GM12872 (cell line): ENCODE data around the gene BCAS1.

Source experiments
- TF ChIP-seq, protein P1 (sequence below): IDR thresholded peaks from 3 replicates; pipeline ENCODE4 v1.5.1; 2011; ENCODE audit warnings: low read depth, mild to moderate bottlenecking, low read length, moderate library complexity; ENCODE audit not compliant: insufficient read depth

Gene BCAS1

DNA sequence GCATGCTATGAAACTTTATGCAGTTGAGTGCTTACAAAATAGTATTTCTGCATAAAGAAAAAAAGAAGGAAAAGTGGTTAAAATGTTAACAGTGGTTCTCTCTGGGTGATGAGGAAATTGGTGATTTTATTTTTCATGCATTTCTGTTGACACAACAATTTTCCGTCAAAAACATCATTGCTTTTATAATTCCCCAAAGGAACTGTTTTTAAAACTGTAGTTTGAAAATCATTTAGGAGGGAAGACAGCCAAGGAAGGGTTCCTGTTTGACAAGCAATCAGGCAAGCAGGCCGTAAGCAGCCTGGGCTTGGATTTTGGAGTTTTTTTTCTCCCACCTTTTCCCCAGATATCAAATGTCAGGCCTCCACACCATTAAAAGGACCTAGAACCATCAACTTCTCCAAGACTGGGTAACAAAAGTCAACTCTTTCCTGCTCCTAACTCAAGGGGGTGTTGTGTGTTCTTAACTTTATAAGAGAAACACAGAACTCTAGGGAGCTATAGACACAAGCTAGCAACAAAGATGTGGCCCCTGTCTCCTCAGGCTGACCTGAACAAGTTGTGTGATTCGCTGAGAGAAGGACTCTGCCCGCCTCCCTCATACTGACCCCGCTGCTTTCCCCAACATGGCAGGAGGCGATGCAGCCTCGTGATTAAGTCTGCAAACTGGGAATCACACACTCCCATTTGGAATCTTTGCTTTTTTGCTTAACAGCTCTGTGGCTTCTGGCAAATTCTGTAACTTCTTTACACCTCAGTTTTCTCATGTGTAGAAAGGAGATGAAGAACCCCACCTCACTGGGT is 146.6 kb downstream of the BCAS1 start:
- TF ChIP-seq, protein P1, sequence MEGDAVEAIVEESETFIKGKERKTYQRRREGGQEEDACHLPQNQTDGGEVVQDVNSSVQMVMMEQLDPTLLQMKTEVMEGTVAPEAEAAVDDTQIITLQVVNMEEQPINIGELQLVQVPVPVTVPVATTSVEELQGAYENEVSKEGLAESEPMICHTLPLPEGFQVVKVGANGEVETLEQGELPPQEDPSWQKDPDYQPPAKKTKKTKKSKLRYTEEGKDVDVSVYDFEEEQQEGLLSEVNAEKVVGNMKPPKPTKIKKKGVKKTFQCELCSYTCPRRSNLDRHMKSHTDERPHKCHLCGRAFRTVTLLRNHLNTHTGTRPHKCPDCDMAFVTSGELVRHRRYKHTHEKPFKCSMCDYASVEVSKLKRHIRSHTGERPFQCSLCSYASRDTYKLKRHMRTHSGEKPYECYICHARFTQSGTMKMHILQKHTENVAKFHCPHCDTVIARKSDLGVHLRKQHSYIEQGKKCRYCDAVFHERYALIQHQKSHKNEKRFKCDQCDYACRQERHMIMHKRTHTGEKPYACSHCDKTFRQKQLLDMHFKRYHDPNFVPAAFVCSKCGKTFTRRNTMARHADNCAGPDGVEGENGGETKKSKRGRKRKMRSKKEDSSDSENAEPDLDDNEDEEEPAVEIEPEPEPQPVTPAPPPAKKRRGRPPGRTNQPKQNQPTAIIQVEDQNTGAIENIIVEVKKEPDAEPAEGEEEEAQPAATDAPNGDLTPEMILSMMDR = no peak

DNA sequence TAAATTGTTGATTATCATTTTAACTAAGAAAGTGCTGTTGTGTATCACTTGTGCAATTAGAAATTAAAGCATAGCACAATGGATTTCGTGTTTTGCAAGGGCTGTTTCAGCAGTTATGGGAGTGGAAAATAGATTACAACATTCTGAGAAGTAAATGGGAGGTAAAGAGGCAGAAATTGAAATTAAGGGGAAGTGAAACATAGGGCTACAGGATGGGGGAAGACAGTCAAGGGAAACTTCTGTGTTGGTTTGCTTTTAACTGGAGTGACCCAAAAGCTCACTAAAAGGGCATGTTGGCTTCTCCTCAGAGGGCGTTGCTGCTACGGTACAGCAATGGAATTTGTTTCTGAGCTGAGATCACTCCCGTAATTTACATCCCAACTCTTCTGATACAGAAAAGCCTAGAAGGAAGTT is 147.5 kb downstream of the BCAS1 start:
- TF ChIP-seq, protein P1 = no peak

DNA sequence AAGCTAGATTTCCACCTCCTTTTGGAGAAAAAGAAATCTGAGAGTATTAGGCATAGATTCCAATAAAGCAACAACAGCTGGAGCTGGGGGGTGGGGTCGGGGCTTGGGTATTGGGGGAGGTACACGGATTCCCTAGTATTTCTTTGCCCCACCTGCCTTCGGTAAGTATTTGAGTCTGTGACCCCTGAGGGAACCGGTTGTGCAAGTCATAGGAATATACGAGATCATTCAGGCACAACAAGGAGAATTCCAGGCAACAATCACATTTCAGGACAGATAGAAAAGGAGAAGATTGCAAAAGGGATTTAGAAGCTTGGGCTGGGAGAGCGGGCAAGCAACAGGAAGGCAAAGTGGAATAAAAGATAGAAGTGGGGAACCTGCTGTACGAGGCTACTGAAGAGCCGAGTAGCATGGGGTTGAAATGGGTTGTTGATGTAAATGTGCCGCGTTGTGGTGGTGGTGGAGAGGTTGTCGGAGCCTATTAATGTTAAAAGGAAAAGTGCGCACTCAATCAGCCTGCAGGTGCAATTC is 148.9 kb downstream of the BCAS1 start:
- TF ChIP-seq, protein P1 = no peak

DNA sequence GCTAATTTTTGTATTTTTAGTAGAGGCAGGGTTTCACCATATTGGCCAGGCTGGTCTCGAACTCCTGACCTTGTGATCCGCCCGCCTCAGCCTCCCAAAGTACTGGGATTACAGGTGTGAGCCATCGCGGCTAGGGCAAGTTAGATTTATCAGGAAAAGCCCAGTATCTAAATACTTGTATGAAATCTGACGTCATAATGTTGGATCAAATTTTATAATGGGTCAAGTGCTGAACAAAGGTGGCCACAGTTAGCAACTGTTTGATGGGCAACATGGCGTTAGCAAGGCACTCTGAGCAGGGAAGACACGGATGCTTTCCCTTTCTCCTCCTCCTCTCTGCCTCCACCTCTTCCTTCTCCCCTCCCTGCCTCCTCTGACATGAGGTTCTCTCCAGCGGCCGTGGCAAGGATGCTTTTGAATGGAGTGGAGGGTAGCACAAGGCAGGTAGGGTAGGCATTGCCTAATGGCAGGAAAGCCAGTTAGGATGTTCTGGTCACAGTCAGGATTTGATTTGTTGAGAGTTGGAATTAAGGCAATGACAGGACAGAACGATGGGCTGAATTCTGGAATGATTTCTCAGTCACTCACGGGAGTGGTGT is 149.6 kb downstream of the BCAS1 start:
- TF ChIP-seq, protein P1 = no peak

DNA sequence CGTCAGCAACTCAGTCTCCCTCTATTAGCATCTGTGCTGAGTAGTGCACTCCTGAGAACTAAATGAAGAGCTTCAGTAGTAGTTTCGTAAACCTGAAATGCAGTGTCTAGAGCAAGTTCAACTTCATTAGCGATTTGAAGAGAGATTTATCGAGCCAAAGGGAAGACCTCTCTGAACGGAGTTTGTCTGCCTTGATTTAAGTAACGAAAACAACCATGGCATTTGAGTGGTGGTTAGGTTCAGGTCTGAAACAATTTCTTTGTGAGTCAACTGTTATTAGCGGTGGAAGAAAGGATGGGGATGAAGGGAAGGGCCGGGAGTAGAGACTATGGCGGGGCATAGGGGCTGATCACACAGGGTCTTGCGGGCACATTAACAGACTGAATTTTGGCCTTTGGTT is 150.5 kb downstream of the BCAS1 start:
- TF ChIP-seq, protein P1 = no peak

DNA sequence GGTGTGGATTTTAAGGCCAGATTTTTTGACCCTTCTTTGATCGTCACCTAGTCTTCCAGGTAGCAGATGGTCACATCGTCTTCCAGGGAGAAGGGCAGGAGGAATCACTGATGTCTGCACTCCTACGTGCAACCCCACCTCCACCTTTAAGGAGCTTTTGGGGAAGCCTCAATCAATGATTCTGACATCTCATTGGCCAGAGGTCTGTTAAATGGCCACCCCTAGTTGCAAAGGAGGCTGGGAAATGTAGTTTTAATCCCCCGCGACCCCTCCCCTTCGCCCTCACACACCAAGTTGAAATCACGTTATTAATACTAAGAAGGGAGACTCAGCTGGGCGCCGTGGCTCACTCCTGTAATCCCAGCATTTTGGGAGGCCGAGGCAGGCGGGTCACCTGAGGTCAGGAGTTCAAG is 151.4 kb downstream of the BCAS1 start:
- TF ChIP-seq, protein P1 = no peak

DNA sequence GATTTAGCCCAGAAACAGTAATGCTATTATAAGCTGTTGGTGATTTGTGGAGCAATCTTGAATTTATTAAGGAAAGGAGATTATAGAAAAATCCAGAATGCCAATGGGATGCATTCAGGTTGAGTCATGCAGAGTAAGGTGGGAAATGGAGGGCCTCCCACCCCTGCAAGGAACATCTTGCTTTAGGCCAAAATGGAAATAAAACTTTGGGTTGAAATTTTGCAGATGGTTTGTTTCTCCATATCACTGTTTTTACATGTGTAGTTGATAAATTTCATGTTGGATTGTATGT is 152.4 kb downstream of the BCAS1 start:
- TF ChIP-seq, protein P1 = no peak
